MM.1S (cell line): ENCODE results near the gene MSI2.
A peak's percentile ranks its signal among the peaks of the same experiment; 100 is the strongest.

ENCODE experiments used
- DNase-seq: peaks from one replicate; pipeline ENCODE4 v3.0.0-alpha.2; 2015
- H2AFZ ChIP-seq: fragments of 300-600 bp; sonication (generic); 2 replicates; pipeline ENCODE4 v1.6.0; 2016; ENCODE audit warnings: antibody characterized with exemption, low read length
- H3F3A ChIP-seq: fragments of 300-600 bp; sonication (generic); 2 replicates; pipeline ENCODE4 v1.6.1; 2016; ENCODE audit warnings: mild to moderate bottlenecking, antibody characterized with exemption, low read length, moderate library complexity, mixed read lengths; ENCODE audit not compliant: insufficient read depth
- H3K27ac ChIP-seq: fragments of 300-600 bp; sonication (generic); 2 replicates; pipeline ENCODE4 v1.5.1; 2016; ENCODE audit warnings: mild to moderate bottlenecking, low read length
- H3K27me3 ChIP-seq: fragments of 300-600 bp; sonication (generic); replicated peaks from 2 replicates; pipeline ENCODE4 v1.6.0; 2016; ENCODE audit warnings: low read length; ENCODE audit not compliant: insufficient read depth
- H3K36me3 ChIP-seq: fragments of 300-600 bp; sonication (generic); replicated peaks from 2 replicates; pipeline ENCODE4 v1.6.1; 2016; ENCODE audit warnings: mild to moderate bottlenecking, low read length, mixed read lengths; ENCODE audit not compliant: insufficient read depth
- H3K4me1 ChIP-seq: fragments of 300-600 bp; sonication (generic); 2 replicates; pipeline ENCODE4 v1.6.1; 2016; ENCODE audit warnings: low read length, mixed read lengths
- H3K4me2 ChIP-seq: fragments of 300-600 bp; sonication (generic); 2 replicates; pipeline ENCODE4 v1.6.0; 2016; ENCODE audit warnings: low read depth, low read length
- H3K4me3 ChIP-seq: fragments of 300-600 bp; sonication (generic); 2 replicates; pipeline ENCODE4 v1.5.1; 2016; ENCODE audit warnings: low read length, mixed read lengths
- H3K79me2 ChIP-seq: fragments of 300-600 bp; sonication (generic); 2 replicates; pipeline ENCODE4 v1.6.1; 2016; ENCODE audit warnings: mixed run types, low read length, mixed read lengths
- H3K9ac ChIP-seq: fragments of 300-600 bp; sonication (generic); 2 replicates; pipeline ENCODE4 v1.6.1; 2016; ENCODE audit warnings: low read length, mixed read lengths
- H3K9me2 ChIP-seq: fragments of 300-600 bp; sonication (generic); replicated peaks from 2 replicates; pipeline ENCODE4 v1.6.1; 2016; ENCODE audit warnings: mild to moderate bottlenecking, low read length, mixed read lengths; ENCODE audit not compliant: insufficient read depth
- H3K9me3 ChIP-seq: fragments of 300-600 bp; sonication (generic); replicated peaks from 2 replicates; pipeline ENCODE4 v1.6.1; 2016; ENCODE audit warnings: mild to moderate bottlenecking, low read length, mixed read lengths; ENCODE audit not compliant: insufficient read depth
- H4K20me1 ChIP-seq: fragments of 300-600 bp; sonication (generic); 2 replicates; pipeline ENCODE4 v1.6.1; 2016; ENCODE audit warnings: mild to moderate bottlenecking, low read length, moderate library complexity, mixed read lengths; ENCODE audit not compliant: insufficient read depth
- CTCF ChIP-seq: fragments of 300-600 bp; sonication (generic); IDR thresholded peaks from 2 replicates; pipeline ENCODE4 v1.5.1; 2016; ENCODE audit warnings: antibody characterized with exemption, low read length, mixed read lengths
- EZH2 ChIP-seq: fragments of 300-600 bp; sonication (generic); optimal IDR thresholded peaks from 2 replicates; pipeline ENCODE3; 2017; ENCODE audit warnings: low read depth, mild to moderate bottlenecking, antibody characterized with exemption, low read length, mixed read lengths
- EZH2phosphoT487 ChIP-seq: fragments of 300-600 bp; sonication (generic); IDR thresholded peaks from 2 replicates; pipeline ENCODE4 v1.6.1; 2018; ENCODE audit warnings: antibody characterized with exemption, low read length

MSI2 gene

GRCh38 chr17:57603978-57604377 is 347.7 kb downstream of the MSI2 start:
- Histone ChIP-seq H3K9me2 (no peaks in the 10 kb centered on the region), H4K20me1 (no peaks in the 10 kb centered on the region), H3K9ac (peak overlapping the region; percentile 54), H3K9me3 (no peaks in the 10 kb centered on the region), H3K4me3 (no peak overlapping the region), H3K36me3 (no peaks in the 10 kb centered on the region), H3K4me2 (peak overlapping the region; percentile 74; the same call in 1 of the 2 replicates), H3K27ac (peak overlapping the region; percentile 91), H2AFZ (no peak overlapping the region), H3K27me3 (no peaks in the 10 kb centered on the region), H3K79me2 (peaks cover 17% of the 10 kb centered on the region), H3F3A (peaks cover 42% of the 10 kb centered on the region), H3K4me1 (peaks cover 67% of the 10 kb centered on the region)
- TF ChIP-seq CTCF (no peak), EZH2 (no peak), EZH2phosphoT487 (no peak)
- DNase-seq = peak; percentile 81

GRCh38 chr17:57604771-57605674 is 348.7 kb downstream of the MSI2 start:
- no peaks in the 10 kb centered on the region for H3K9me3 ChIP-seq
- H3K4me2 ChIP-seq = peak overlapping the region; percentile 74
- TF ChIP-seq EZH2 (no peak), CTCF (peak; percentile 30)
- peak overlapping the region; percentile 91 for H3K27ac ChIP-seq
- peaks cover 42% of the 10 kb centered on the region for H3F3A ChIP-seq
- no peaks in the 10 kb centered on the region for H3K36me3 ChIP-seq
- peak overlapping the region; percentile 17; the same call in 1 of the 2 replicates for H3K4me3 ChIP-seq
- peak overlapping the region; percentile 54 for H3K9ac ChIP-seq
- peaks cover 57% of the 10 kb centered on the region for H3K4me1 ChIP-seq
- H3K9me2 ChIP-seq = no peaks in the 10 kb centered on the region
- peak; percentile 90 for DNase-seq
- H2AFZ ChIP-seq = no peak overlapping the region; the same call in 1 of the 2 replicates
- H3K79me2 ChIP-seq = peaks cover 17% of the 10 kb centered on the region
- no peaks in the 10 kb centered on the region for H3K27me3 ChIP-seq
- H4K20me1 ChIP-seq = no peaks in the 10 kb centered on the region

GRCh38 chr17:57605675-57606105 is 349.4 kb downstream of the MSI2 start:
- Histone ChIP-seq H3K36me3 (no peaks in the 10 kb centered on the region), H3K4me2 (peak overlapping the region; percentile 74)

More at GRCh38 chr17:57605675-57606105, 349.4 kb downstream of the MSI2 start:
- Histone ChIP-seq H3K4me3 (peak overlapping the region; percentile 34; the same call in 1 of the 2 replicates), H3K79me2 (peaks cover 17% of the 10 kb centered on the region), H3K27me3 (no peaks in the 10 kb centered on the region), H3K9me2 (no peaks in the 10 kb centered on the region), H3K9ac (peak overlapping the region; percentile 54), H3K4me1 (peaks cover 50% of the 10 kb centered on the region), H3F3A (peaks cover 42% of the 10 kb centered on the region), H4K20me1 (no peaks in the 10 kb centered on the region), H3K27ac (peak overlapping the region; percentile 91), H2AFZ (peak overlapping the region; percentile 24; the same call in 1 of the 2 replicates), H3K9me3 (no peaks in the 10 kb centered on the region)
- no peak for TF ChIP-seq EZH2
- no peak for TF ChIP-seq EZH2phosphoT487
- no peak for TF ChIP-seq CTCF
- DNase-seq = no peak
